ENCODE measurements around the gene MYL12B.

GRCh38 chr18:3235846-3236245, 26.1 kb upstream of the MYL12B start:
- TF ChIP-seq CTCF (IDR thresholded peaks at IDR 0.05; ENCODE audit: poor library complexity): no peak
- no peak for TF ChIP-seq EZH2 (IDR thresholded peaks at IDR 0.05; ENCODE audit: borderline replicate concordance)
- TF ChIP-seq EZH2phosphoT487 (IDR thresholded peaks at IDR 0.05; ENCODE audit: low read depth, severe bottlenecking, unreplicated experiment): no peak
